WI38 (cell line): ENCODE measurements around the gene ZNF195.

Experiments used
- H3K4me3 ChIP-seq: 2 replicates; pipeline ENCODE4 v1.5.1; 2011; ENCODE audit warnings: low read depth, mild to moderate bottlenecking, control low read depth, low read length
- TF ChIP-seq, protein P1 (sequence below): IDR thresholded peaks from 2 replicates; pipeline ENCODE4 v1.5.1; 2012; ENCODE audit warnings: low read depth, mild to moderate bottlenecking, control low read depth, low read length

Gene ZNF195

DNA sequence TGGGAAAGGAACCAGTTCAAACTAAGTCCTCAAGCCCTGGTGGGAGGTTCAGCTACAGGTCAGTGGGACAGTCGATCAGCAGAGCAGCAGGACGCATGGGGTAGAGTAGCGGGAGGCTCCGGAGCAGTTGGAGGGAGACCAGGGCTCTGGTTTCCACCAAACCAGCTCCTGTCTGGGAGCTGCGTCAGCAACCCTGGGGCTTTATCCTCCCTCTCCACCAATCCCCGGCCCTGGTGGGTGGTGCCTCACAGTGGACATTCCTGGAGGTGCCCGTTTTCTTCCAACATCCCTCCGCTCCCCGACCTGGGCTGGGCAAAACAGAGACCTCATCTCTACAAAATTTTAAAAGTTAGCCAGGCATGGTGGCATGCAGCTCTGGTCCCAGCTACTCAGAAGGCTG is 32.4 kb downstream of the ZNF195 start:
- TF ChIP-seq, protein P1, sequence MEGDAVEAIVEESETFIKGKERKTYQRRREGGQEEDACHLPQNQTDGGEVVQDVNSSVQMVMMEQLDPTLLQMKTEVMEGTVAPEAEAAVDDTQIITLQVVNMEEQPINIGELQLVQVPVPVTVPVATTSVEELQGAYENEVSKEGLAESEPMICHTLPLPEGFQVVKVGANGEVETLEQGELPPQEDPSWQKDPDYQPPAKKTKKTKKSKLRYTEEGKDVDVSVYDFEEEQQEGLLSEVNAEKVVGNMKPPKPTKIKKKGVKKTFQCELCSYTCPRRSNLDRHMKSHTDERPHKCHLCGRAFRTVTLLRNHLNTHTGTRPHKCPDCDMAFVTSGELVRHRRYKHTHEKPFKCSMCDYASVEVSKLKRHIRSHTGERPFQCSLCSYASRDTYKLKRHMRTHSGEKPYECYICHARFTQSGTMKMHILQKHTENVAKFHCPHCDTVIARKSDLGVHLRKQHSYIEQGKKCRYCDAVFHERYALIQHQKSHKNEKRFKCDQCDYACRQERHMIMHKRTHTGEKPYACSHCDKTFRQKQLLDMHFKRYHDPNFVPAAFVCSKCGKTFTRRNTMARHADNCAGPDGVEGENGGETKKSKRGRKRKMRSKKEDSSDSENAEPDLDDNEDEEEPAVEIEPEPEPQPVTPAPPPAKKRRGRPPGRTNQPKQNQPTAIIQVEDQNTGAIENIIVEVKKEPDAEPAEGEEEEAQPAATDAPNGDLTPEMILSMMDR: no peak
- H3K4me3 ChIP-seq: no peak overlapping the region

DNA sequence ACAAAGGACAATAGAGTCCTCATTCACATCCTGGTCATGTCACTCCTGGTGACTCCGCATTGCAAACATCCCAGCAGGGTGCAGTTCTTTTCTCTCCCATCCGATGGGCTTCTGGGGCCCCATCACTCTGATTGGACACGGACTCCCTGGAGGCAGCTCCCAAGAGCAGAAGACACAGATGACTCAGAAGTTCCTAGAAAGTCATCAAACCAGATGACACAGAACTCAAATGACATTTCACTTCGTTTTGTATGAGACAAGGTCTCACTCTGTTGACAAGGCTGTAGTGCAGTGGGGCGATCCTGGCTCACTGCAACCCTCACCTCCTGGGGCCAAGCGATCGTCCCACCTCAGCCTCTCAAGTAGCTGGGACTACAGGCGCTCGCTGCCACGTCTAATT is 33.2 kb downstream of the ZNF195 start:
- no peak overlapping the region for H3K4me3 ChIP-seq
- TF ChIP-seq, protein P1: no peak

GRCh38 chr11:3344327-3345174 is 34.4 kb downstream of the ZNF195 start:
- TF ChIP-seq, protein P1: no peak
- no peak overlapping the region for H3K4me3 ChIP-seq

- TF ChIP-seq, protein P1: no peak
- H3K4me3 ChIP-seq: no peak overlapping the region
Measured at GRCh38 chr11:3342709-3343108, 36.2 kb downstream of the ZNF195 start.

DNA sequence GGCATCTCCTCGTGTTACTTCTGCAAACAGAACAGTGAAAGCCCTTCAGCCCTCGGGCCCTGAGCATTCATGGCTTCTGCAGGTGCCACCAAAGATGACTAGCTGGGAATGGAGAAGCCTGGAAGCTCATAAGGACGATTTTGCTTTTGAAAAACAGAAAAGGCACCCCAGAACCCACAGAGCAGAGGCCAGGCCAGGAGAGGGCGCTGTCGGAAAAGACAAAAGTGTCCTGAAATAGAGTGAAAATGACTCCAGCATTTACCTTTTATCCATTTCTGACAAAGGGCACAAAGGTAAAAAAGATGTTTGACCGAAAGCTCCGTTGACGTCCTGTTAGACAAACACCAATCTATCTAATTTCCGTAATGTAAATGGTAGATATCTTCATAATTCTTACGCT is 37.6 kb downstream of the ZNF195 start:
- TF ChIP-seq, protein P1: peak; percentile 31; the same call in 1 of the 2 replicates
- H3K4me3 ChIP-seq: no peak overlapping the region

- TF ChIP-seq, protein P1: no peak
- no peak overlapping the region for H3K4me3 ChIP-seq
Measured at GRCh38 chr11:3340025-3340424, 38.9 kb downstream of the ZNF195 start.

GRCh38 chr11:3339340-3339624 is 39.7 kb downstream of the ZNF195 start:
- no peak overlapping the region for H3K4me3 ChIP-seq
- TF ChIP-seq, protein P1: no peak
